CD4-positive, alpha-beta T cell treated with Interleukin-17A for 4 hours (primary cell): ENCODE data around the gene CCDC188.

Experiments used
- DNase-seq: peaks from one replicate; pipeline ENCODE4 v3.0.0-alpha.2; 2020; ENCODE audit warnings: mixed read lengths

The CCDC188 gene

DNA sequence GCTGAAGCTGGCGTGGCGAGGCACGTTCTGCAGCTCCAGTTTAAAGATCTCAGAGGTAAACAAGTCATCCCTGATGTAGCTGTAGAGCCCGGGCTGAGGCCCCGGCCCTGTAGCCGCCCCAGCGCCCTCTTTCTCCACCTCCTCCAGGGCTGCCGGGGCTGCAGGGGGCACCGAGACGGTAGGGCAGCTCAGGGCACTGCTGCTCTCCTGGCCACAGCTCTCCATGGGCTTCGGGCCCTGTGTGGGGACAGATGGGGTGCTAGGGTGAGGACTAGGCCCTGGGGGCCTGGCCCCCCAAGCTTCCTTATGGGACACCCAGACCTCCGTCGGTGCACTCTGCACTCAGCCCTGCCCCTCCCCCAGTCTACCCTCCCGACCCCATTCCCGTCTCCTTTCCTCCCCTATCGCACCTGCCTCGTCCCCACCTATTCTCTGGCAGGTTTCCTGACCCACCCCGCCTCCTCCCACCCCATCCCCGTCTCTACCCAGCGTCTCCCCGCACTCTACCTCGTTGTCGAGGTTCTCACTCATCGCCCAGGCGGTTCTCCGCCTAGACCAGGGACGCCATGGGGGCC lies 34.4 kb downstream of the CCDC188 start:
- no peak for DNase-seq

DNA sequence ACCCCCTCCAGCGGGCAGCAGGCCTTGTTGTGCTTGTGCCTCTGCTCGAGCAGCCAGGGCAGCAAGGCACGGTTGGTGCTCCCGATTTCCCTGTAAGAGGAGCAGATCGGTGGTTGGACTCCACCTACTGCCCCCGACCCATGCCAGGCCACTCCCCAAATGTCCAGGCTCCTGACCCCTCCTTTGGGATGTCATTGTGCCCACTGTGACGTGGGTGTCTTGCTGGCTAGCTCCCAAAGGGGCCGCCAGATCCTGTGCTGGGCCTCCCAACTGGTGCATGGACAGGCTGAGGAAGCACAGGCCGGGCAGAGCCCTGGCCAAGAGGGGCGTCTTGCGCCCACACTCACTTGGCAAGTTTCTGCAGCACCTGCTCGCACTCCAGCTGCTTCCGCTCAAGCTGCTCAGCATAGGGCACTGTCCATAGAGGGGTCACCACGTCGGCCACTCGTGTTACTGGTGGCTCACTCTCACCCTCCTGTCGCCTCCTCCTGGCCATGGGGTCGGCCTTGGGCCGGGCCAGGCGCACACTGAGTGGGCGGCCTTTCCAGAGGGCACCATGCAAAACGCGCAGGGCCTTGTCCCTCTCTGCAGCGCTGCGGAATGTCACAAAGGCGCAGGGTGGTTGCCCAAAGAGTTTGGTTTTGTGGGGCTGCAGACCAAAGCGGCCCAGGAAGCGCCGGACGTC lies 35.0 kb downstream of the CCDC188 start, which contains the start of gene RANBP1:
RANBP1 (plus strand) TSS at position 414 of the 685 bp plus-strand sequence; CDS start at position 495, 81 bp downstream.
- DNase-seq: no peak

DNA sequence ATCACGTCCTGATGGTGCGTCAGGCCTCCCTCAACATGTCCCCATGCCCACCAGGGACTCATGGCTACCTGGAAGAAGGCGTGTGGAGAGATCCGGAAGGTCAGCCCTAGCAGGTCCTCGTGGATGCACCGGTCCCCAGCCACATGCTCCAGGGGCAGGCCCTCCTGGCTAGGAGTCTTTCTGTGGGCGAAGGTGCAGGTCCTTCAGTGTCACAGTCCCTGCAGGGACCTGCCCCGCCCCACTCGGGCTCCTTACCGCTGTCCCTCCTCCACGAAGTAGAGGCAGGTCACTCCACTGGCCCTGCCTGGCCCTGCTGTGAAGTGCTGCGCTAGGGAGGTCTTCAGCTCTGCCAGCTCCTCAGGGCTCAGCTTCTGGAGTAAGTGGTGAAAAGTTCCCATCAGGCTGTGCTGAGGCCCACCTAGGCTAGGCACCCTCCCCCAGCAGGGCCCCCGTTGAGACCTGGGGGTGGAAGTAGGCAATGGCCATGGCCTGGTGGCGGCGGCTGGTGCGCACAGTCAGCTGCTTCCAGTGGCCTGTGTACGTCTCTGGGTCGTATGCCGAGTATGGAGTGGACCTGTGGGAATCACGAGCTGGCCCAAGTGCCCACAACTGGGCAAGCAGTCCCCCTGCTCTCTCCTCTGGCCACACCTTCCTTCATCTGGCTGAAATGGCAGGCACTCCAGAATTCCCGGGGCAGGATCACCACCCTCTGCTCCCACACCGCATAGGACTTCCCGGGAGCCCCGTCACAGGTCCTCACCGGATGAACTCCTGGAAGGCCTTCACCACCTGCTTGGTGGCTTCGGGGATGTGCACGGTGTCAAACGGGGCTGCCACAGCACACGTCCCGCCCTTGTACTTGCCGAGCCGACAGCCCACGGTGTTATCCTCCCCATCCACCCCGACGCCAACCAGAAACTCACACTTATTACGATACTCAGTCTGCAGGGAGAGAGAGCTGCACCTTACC lies 36.1 kb downstream of the CCDC188 start:
- DNase-seq: no peak

DNA sequence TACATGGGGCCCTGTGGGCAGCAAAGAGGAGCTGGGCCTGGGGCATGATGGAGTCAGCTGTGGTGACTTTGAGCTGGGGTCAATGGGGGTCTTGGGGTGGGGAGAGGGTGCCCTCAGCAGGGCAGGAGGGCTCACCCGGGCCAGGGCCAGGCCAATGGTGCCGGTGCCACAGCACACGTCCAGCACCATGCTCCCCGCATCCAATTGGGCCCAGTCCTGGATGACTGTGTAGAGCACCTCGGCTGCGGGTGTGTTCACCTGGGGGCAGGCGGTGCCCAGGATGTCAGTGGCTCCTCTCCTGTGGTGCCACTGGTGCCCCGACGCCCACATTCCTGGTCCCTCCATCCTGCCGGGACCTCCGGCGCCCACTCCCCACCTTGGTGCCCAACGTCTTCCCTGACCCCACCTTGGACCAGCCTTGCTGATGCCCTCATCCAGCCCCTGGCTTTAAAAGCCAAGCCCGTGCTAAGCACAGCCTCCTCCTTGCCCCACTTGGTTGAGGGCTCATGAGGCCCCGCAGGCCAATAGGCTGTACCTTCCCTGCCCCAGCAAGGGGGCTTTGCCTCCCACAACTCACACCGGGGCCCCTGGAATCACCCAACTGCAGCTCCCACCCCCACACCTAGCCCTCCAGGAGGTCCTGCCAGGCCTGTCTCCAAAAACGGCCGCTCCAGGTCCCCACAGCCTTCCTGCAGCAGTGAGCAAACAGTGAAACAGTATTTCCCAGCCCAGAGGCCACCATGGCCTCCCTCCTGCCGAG lies 37.1 kb downstream of the CCDC188 start:
- no peak for DNase-seq

DNA sequence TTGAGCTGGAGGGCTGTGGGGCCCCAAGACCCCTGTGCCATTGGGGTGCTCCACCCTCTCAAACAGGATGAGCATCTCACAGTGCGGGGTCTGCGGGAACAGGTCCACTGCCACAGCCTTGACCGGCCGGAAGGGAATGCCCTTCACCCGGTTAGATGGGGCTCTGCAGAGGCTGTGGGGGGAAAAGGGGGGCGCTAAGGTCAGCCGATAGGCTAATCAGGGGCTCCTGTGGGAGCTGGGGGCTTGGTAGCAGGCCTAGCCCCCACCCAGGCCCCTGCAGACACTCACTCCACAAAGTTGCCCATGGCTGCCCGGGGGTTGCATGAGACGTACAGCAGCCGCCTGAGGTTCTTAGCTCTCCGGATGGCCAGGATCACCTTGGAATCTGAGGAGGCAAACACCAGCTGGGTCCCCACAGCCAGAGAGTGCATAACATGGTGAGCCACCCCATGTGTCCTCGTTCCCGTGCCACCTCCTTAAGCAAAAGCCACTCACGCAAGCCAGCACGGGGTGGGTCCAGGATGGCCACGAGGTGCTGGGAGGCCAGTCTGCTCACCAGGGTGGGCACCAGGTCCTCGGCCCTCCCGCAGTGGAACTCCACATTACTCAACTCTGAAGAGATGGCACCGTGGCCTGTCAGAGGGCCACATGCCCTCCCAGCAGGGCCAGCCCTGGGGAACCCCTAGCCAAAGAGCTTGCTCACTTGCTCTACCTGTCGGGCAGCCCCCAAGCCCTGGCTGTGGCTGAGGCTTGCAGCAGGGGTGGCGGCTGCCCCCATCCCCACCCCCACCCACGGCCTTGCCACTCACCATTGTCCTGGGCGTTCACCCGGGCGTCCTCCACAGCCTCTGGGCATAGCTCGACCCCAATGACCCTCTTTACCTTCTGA lies 38.0 kb downstream of the CCDC188 start:
- no peak for DNase-seq

DNA sequence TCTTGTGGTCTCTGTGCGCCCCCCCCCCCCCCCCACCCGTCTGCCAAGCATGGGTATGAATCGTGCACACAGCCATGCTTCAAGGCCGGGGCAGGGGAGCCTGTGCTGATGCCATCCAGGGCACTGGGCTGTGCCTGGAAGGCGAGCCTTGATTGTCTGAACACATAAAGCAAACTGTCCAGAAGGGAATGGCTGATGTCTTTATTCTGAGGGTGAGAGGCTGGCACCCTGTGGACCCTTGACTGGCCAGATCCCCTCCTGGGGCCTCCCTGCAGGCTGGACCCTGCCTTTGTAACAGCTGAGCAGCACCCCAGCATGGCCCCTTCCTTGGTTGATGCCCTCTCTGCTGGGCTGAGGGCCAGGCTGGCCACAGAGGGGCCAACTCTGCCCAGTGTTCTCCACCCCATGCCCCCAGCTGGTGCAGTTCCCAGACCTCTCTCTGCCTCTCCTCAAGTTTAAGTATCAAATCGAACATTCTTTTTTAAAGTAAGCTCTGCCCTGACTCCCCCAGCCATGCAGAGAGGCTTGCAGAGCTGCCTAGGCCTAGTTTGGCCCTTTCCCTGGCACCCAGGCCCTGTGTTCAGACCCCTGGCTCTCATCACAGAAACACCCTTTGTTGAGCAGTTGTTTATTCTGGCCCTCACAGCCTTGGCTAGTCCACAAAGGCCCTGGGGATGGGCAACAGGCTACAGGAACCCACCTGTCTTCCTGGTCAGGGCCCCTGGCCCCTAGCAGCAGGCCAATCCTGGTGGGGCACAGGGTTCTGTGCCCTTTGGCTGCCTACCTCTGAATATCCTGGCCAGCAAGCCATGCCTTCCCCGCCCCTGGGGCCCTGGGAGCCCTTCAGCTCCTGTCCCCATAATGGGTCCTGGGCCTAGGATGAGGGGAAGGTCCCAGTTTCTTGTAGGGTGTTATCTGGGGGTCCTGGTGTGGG lies 38.9 kb downstream of the CCDC188 start:
- DNase-seq: no peak

DNA sequence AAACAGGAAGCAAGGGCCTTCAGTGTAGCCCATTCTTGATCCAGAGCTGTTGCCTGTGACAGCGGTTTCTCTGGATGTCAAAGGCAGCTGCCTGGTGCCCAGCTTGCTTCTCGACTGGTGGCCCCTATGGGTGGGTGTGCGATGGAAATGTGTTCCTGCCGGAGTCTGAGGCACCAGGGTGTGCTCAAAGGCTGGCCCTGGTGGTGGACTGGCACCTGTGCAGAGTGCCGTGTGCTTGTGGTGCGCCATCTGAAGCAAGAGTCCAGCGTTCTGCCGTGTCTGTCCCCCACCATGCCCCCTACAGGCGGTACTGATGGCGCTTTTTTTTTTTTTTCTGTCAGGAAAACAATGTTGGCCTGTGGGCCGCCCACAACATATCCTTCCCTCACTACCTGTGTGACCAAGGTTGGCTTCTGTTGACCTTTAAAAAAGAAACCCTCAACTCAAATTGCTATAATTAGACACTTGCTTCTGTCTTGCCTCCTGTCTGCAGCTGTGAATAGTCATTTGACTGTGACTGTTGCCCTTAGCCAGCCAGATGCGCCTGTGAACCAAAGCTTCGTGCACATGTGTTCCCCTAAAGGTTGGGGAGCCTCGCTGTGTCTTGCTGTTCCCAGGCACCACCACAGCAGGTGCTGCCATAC lies 39.7 kb downstream of the CCDC188 start:
- DNase-seq: peak; percentile 40

DNA sequence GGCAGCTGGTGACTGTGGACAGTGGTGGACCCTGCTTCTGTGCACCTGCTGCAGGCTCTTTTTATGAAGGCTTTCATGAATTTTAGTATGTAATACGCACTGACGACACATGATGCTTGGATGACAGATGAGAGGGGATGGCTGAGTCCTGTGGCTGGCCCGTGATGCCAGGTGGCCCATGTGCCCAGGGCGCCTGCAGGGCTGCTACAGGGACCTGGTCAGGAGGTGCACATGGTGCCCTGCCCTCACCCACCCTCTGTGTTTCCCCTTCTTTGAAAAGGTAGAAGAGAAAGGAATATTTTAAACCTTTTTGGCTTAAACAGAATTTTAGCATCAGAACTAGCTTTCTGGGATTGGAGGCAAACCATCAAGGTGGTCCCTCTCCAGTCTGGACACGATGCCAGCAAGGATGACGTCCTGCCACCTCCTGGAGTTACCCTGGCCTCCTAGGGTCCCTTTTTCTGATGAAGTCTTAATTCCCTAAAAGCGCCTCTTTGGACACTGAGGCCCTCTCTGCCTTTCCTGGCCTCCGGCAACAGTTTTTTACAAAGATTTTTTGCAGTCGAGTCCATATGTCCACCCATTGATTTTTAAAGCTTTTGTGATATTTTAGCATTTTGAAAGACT lies 40.4 kb downstream of the CCDC188 start:
- DNase-seq: no peak

DNA sequence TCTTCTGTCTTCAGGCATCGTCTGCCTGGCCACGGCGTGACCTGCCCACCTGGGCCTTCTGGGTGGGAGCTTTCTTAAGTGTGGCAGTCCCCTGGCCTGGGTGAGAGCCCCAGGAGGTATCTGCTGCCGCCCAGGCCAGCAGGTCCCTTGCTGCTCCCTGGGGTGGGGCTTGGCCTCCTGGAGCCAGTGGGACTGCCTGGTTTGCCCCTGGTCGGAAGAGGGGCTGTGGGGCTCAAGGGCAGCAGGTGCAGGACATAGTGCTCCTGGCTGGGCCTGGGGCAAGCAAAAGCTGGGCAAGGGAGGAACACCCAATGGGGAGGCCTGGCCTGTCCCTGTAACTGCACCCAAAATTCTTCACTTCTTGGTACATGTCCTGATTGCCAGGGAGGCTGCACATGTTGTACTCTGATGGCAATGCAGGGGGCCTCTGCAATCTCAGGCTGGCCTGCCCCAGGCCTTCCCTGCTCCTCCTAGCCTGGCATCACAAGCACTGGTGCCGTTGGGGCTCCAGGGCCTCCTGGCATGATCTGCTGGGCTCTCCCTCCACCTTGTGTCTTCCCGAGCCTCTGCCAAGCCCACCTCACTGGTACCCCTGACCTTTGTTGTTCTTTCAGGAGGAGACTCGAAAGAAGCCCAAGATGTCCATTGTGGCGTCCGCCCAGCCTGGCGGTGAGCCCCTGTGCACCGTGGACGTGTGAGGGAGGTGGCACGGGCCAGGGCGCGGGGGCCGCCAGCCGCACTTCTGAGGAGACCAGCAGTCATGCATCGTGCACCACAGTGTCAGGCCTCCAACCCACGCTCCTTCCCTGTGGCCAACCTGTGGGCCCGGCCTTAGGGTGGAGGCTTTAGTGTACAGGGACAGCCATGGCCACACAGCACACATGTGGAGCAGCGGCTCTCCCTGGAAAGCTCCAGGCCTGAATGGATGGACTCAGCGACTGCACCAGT lies 41.2 kb downstream of the CCDC188 start:
- DNase-seq: no peak

DNA sequence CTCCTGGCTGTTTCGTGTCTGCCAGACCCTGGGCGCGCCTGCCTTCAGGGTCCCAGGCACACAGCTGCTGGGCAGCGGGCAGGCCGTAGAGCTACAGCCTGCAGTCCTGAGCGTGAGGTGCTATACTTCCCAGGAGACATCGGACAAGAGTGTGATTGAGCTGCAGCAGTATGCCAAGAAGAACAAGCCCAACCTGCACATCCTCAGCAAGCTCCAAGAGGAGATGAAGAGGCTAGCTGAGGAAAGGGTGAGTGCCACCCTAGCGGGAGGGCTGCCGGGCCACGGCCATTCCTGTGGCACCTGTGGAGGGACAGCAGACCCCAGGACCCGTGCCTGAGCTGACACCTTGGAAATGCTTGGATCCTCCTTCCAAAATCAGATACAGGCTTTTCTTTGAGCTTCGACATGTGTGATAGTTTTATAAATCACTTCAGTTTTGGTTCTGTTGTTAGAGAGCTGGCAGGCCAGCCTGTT lies 42.1 kb downstream of the CCDC188 start:
- DNase-seq: no peak

DNA sequence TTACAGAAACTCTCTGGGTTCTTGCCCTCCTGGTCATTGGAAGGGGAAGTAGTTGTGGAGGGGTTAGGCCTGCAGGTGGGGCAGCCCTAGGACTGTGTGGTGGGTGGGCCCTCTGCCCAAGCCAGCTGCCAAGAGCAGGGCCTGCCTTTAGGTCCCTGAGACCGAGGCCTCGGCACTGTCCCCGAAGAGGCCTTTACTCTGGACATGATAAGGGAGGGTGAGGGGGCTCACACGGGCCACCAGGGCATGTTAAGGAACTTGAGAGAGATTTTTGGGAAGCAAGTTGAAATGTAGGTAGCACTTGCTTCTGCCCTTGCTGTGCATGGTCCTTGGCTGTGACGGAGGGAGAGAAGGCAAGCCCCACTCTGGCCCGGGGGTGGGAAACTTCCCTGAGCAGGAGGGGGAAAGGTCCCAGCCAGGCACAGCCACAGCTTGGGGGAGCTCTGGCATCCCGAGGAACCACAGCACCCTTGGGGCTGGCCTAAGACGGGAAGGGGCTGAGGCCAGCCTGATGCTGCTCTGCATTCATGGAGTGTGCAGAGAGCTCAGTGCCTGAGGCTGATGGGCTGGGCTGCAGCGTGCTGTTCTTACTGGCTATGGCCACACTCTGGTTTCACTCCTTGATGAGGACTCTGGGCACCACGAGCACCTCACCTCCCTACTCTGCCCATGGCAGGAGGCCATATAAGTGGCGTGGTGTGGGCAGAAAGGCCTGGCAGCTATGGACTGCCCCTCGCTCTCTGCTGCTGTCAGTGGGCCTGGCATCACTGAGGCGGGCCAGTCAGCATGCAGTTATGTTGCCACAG lies 42.7 kb downstream of the CCDC188 start:
- no peak for DNase-seq

DNA sequence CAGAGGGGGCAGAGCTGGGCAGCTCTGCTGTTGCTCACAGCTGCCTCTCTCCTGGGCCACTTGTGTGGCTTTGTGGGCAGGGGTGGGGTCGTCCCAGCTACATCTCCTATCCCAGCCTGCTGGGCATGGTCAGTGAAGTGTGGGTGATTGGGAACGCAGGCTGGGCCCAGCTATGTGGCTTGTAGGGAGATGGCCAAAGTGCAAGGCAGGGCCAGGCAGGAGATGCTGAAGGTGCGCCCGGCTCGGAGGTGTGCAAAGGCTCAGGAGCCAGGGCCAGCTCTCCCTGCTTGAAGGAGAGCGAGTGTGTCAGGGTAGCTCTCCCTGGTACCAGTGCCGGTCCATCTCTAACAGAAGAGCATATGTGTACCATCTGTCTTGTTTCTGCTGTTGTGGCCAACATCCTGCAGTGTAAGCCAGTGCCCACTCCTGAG lies 43.4 kb downstream of the CCDC188 start:
- DNase-seq: no peak

DNA sequence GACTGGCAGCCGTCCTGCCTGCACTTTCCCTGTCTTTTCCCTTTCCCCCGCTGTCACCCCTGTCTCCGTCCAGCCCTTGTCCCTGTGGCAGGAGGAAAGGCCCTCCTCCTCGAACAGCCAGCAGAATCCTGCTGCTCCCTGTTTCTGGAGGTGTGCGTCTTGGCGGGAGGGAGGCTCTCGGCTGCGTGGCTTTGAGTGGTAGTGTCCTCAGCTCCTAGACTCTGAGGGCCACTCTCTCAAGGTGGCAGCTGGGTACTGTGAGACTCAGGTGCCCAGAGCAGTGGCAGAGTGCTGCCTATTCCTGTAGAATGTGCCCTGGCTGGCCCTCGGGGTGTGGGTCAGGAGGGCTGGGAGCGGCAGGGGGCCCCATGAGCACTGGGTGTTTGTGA lies 44.0 kb downstream of the CCDC188 start:
- DNase-seq: no peak

DNA sequence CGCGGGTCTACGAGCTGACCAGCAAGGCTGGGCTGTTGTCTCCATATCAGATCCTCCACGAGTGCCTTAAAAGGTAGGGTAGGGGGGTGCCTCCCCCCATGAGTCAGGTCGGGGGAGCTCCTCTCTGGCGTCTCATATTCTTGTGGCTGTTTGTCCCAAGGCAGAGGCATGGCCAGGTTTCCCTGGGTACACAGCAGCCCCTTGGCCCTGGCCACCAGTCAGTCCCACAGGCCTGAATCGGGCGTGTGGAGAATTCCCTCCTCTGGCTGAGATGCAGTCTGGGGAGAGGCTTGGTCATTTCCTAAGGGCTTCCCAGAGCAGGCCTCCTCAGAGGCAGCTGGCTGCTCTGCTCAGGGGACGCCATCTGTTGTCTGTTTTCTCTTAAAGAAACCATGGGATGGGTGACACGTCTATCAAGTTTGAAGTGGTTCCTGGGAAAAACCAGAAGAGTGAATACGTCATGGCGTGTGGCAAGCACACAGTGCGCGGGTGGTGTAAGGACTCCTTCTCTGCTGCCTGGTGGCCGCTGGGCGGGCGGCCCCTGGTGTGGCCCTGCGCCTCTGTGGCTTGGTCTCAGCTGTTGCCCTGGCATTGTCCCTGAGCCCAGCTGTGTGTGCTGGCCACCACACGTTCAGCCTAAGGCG lies 44.5 kb downstream of the CCDC188 start:
- no peak for DNase-seq

DNA sequence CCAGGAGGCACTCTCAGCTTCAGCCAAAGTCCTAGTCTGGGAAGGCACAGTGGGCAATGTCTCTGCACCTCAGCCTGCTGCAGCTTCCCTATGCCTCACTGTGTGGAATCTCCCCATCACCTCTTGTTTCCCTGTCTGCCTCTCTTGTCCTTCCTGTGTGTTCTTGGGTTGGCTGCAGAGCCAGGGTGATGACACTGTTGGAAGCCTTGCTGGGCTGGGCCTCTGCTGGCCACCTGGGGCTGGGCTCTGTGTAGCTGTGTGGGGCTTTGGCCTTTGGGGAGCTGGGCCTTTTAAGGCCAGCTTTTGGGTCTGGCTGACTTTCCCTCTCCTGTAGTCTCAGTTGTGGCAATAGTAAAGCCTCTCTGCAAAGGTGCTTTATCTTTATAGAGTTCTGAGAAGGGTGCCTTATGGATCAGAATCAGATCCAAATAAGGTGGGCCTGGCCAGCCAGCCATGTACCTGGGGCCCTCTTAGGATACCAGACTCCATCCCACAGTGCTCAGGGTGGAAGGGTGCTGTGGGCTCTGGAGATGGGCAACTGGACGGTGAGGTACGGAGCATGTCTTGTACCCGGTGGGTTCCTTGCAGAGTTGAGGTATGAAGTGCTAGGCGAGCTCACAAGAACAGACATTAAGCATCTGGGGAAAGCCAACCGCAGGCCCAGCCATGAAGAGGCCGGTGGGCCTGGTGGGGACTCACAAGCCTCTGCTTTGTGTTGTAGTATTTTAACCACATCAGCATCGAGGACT lies 45.2 kb downstream of the CCDC188 start:
- DNase-seq: no peak

DNA sequence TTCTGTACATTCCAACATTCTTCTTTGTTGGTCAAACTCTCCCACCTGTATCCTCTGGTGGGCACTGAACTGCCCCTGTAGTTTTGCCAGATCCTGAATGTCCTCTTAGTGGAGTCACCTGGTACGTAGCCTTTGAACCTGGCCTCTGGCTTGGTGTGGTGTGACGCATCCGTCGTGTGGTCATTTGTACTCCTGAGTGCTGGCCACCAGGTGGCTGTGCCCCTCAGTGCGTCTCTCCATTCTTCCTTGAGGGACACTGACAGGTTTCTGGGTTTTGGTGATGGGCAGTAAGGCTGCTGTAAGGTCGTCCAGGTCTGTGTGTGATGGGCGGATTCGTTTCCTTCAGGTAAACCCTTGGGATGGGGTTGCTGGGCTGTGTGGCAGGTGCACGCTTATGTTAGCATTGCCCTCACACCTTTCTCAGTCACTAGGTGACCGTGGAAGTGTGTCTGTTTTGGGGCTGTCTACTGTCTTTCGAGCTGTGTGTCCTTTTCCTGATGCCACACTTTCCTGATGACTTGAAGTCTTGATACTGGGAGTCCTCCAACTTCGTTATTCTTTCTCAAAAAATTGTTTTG lies 48.6 kb downstream of the CCDC188 start:
- DNase-seq: no peak
